Measurements from ENCODE around the gene BPTF.

Gene BPTF

GRCh38 chr17:67853703-67854102, 28.4 kb downstream of the BPTF start:
- TF ChIP-seq GATA3 (IDR thresholded peaks at IDR 0.05; ENCODE audit: low read depth, low read length) (no peak), GATA2 (IDR thresholded peaks at IDR 0.05; ENCODE audit: low read depth, low read length) (no peak)

- TF ChIP-seq GATA3 (IDR thresholded peaks at IDR 0.05; ENCODE audit: low read depth, low read length) (no peak), GATA2 (IDR thresholded peaks at IDR 0.05; ENCODE audit: low read depth, low read length) (no peak)
Measured at GRCh38 chr17:67854378-67854777, 29.1 kb downstream of the BPTF start.

- TF ChIP-seq GATA2 (IDR thresholded peaks at IDR 0.05; ENCODE audit: low read depth, low read length) (no peak), GATA3 (IDR thresholded peaks at IDR 0.05; ENCODE audit: low read depth, low read length) (no peak)
Measured at GRCh38 chr17:67855504-67856324, 30.4 kb downstream of the BPTF start.

- TF ChIP-seq GATA2 (IDR thresholded peaks at IDR 0.05; ENCODE audit: low read depth, low read length) (no peak), GATA3 (IDR thresholded peaks at IDR 0.05; ENCODE audit: low read depth, low read length) (no peak)
Measured at GRCh38 chr17:67862614-67863217, 37.4 kb downstream of the BPTF start.

- TF ChIP-seq GATA2 (IDR thresholded peaks at IDR 0.05; ENCODE audit: low read depth, low read length) = no peak
- no peak for TF ChIP-seq GATA3 (IDR thresholded peaks at IDR 0.05; ENCODE audit: low read depth, low read length)
Measured at GRCh38 chr17:67863624-67864247, 38.4 kb downstream of the BPTF start.

- TF ChIP-seq GATA2 (IDR thresholded peaks at IDR 0.05; ENCODE audit: low read depth, low read length) = no peak
- TF ChIP-seq GATA3 (IDR thresholded peaks at IDR 0.05; ENCODE audit: low read depth, low read length) = no peak
Measured at GRCh38 chr17:67865438-67865837, 40.1 kb downstream of the BPTF start.

- TF ChIP-seq GATA2 (IDR thresholded peaks at IDR 0.05; ENCODE audit: low read depth, low read length) (no peak), GATA3 (IDR thresholded peaks at IDR 0.05; ENCODE audit: low read depth, low read length) (no peak)
Measured at GRCh38 chr17:67867591-67867990, 42.3 kb downstream of the BPTF start.

GRCh38 chr17:67868176-67868575, 42.9 kb downstream of the BPTF start:
- peak; percentile 59 for TF ChIP-seq GATA2 (IDR thresholded peaks at IDR 0.05; ENCODE audit: low read depth, low read length)
- TF ChIP-seq GATA3 (IDR thresholded peaks at IDR 0.05; ENCODE audit: low read depth, low read length) = no peak

GRCh38 chr17:67879662-67880061, 54.4 kb downstream of the BPTF start:
- TF ChIP-seq GATA2 (IDR thresholded peaks at IDR 0.05; ENCODE audit: low read depth, low read length) (no peak), GATA3 (IDR thresholded peaks at IDR 0.05; ENCODE audit: low read depth, low read length) (no peak)

GRCh38 chr17:67881083-67881482, 55.8 kb downstream of the BPTF start:
- TF ChIP-seq GATA3 (IDR thresholded peaks at IDR 0.05; ENCODE audit: low read depth, low read length) = no peak
- no peak for TF ChIP-seq GATA2 (IDR thresholded peaks at IDR 0.05; ENCODE audit: low read depth, low read length)

GRCh38 chr17:67884741-67885140, 59.4 kb downstream of the BPTF start:
- TF ChIP-seq GATA2 (IDR thresholded peaks at IDR 0.05; ENCODE audit: low read depth, low read length) (no peak), GATA3 (IDR thresholded peaks at IDR 0.05; ENCODE audit: low read depth, low read length) (no peak)

- peak; percentile 93 for TF ChIP-seq GATA2 (IDR thresholded peaks at IDR 0.05; ENCODE audit: low read depth, low read length)
- peak; percentile 59; the same call in 1 of the 2 replicates for TF ChIP-seq GATA3 (IDR thresholded peaks at IDR 0.05; ENCODE audit: low read depth, low read length)
Measured at GRCh38 chr17:67891481-67892119, 66.3 kb downstream of the BPTF start.

GRCh38 chr17:67902511-67903231, 77.4 kb downstream of the BPTF start:
- TF ChIP-seq GATA2 (IDR thresholded peaks at IDR 0.05; ENCODE audit: low read depth, low read length) (no peak), GATA3 (IDR thresholded peaks at IDR 0.05; ENCODE audit: low read depth, low read length) (no peak)
